ENCODE results near the gene SOX6. TPM values are rescaled to one million over a fixed set of nuclear protein-coding genes. Genes with fewer than 3 reads are reported as not detected.

SOX6 gene
- total and polyA plus RNA-seq, 2 donors (not counting 3 experiments of a cell fraction or from before 2014, with no cell fraction given), result 0.14 to 3.7 TPM

GRCh38 chr11:16216831-16217230 is 139.5 kb downstream of the SOX6 start:
- Histone ChIP-seq H3K79me2 (ENCODE audit: control insufficient read depth, insufficient read depth, low read length) (no peaks in the 10 kb centered on the region), H2AFZ (ENCODE audit: low read depth, low read length) (no peak overlapping the region), H3K27me3 (ENCODE audit: control insufficient read depth in 2 of 2, insufficient read depth in 2 of 2, low read length in 2 of 2) (no peaks in the 10 kb centered on the region), H3K36me3 (ENCODE audit: control insufficient read depth in 2 of 2, extremely low read depth in 1 of 2, insufficient read depth in 2 of 2, low read length in 2 of 2) (no peaks in the 10 kb centered on the region), H3K4me1 (ENCODE audit: control insufficient read depth, extremely low read depth, insufficient read depth, low read length) (no peaks in the 10 kb centered on the region), H3K9me1 (replicated peaks; ENCODE audit: control insufficient read depth, extremely low read depth, insufficient read depth, low read length) (no peaks in the 10 kb centered on the region), H4K20me1 (replicated peaks; ENCODE audit: control insufficient read depth, extremely low read depth, insufficient read depth, low read length) (no peaks in the 10 kb centered on the region), H3K4me3 (replicated peaks in 1 of 3; ENCODE audit: insufficient read depth in 1 of 3, low read depth in 1 of 3, low read length in 3 of 3) (no peak overlapping the region), H3K9ac (replicated peaks; ENCODE audit: extremely low read depth, insufficient read depth, low read length) (no peak overlapping the region), H3K27ac (ENCODE audit: insufficient read depth, low read depth, low read length) (no peak overlapping the region), H3K9me3 (replicated peaks; ENCODE audit: control insufficient read depth, insufficient read depth, low read length) (no peaks in the 10 kb centered on the region), H3K4me2 (ENCODE audit: insufficient read depth, low read length) (no peak overlapping the region)
- DNase-seq (ENCODE audit: low read depth, low spot score) (no peak), FAIRE-seq (no peak)
- POLR2A ChIA-PET, result no interaction called here
- TF ChIP-seq FOS (IDR thresholded peaks at IDR 0.05; ENCODE audit: borderline replicate concordance, insufficient read depth, low read length) (no peak), MYC (IDR thresholded peaks at IDR 0.05; ENCODE audit: low read depth, low read length) (no peak), GATA2 (IDR thresholded peaks at IDR 0.05; ENCODE audit: insufficient read depth, insufficient read length, low read depth, low read length) (no peak), POLR2A (IDR thresholded peaks at IDR 0.05; ENCODE audit: low read depth, low read length) (no peak)
- CTCF ChIA-PET, result no interaction called here
- no TSS peak for BruUV-seq (replicated peaks)
- dilution Hi-C loops (cut with MboI; ENCODE audit: extremely low pct_ligation_motif_present, low sequenced_read_pairs), result no loop called here
- intact Hi-C loops (cut with micrococcal nuclease), result no loop called here

DNA sequence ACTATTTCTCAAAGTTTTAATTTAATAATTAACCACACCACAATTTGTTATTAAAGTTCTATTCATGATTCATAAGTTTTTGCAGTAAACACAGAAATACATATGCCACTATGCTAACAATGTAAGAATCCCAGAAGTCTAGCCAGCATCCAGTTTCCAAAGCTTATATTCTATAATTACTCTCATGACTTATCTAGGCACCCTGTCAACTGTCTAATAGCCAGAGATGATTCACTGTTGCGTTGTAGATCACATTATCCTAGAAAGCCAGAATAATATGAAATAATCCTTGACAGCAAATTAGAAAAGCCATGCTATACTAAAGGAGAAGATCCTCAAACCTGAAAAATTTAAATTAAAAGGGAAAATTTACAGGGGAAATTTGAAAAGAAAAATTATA is 141.0 kb downstream of the SOX6 start:
- intact Hi-C loops (cut with micrococcal nuclease) (no loop called here), dilution Hi-C loops (cut with MboI; ENCODE audit: extremely low pct_ligation_motif_present, low sequenced_read_pairs) (no loop called here)
- H3K9me3 ChIP-seq (replicated peaks; ENCODE audit: control insufficient read depth, insufficient read depth, low read length), result no peaks in the 10 kb centered on the region
- no peak overlapping the region for H3K4me2 ChIP-seq (ENCODE audit: insufficient read depth, low read length)
- TF ChIP-seq CTCF (IDR thresholded peaks at IDR 0.05; ENCODE audit: extremely low read depth in 1 of 2, insufficient read depth in 1 of 2, low read depth in 1 of 2, low read length in 2 of 2) (no peak), POLR2A (IDR thresholded peaks at IDR 0.05; ENCODE audit: low read depth, low read length) (no peak), FOS (IDR thresholded peaks at IDR 0.05; ENCODE audit: borderline replicate concordance, insufficient read depth, low read length) (no peak), EZH2 (IDR thresholded peaks at IDR 0.05; ENCODE audit: borderline replicate concordance, low read depth, low read length, severe bottlenecking) (no peak), GATA2 (IDR thresholded peaks at IDR 0.05; ENCODE audit: insufficient read depth, insufficient read length, low read depth, low read length) (no peak), JUN (IDR thresholded peaks at IDR 0.05; ENCODE audit: borderline replicate concordance, insufficient read depth, insufficient read length, low read depth) (no peak), MYC (IDR thresholded peaks at IDR 0.05; ENCODE audit: low read depth, low read length) (no peak), MAX (IDR thresholded peaks at IDR 0.05; ENCODE audit: insufficient read depth, insufficient read length) (no peak), POLR2AphosphoS5 (IDR thresholded peaks at IDR 0.05; ENCODE audit: insufficient read depth, low read depth, low read length) (no peak)
- ChIA-PET POLR2A (no interaction called here), CTCF (interaction anchor here (1.1 kb wide), 1 partner anchor 8 kb away, joined by 3 read pairs; no protein-coding TSS in a partner anchor)
- no peaks in the 10 kb centered on the region for H3K36me3 ChIP-seq (ENCODE audit: control insufficient read depth in 2 of 2, extremely low read depth in 1 of 2, insufficient read depth in 2 of 2, low read length in 2 of 2)
- no peak overlapping the region for H3K27ac ChIP-seq (ENCODE audit: insufficient read depth, low read depth, low read length)
- BruUV-seq (replicated peaks), result no TSS peak
- no peaks in the 10 kb centered on the region for H3K4me1 ChIP-seq (ENCODE audit: control insufficient read depth, extremely low read depth, insufficient read depth, low read length)
- H3K27me3 ChIP-seq (ENCODE audit: control insufficient read depth in 2 of 2, insufficient read depth in 2 of 2, low read length in 2 of 2), result no peaks in the 10 kb centered on the region
- no peak for FAIRE-seq
- DNase-seq (ENCODE audit: low read depth, low spot score), result no peak
- no peak overlapping the region for H3K4me3 ChIP-seq (replicated peaks in 1 of 3; ENCODE audit: insufficient read depth in 1 of 3, low read depth in 1 of 3, low read length in 3 of 3)
- H3K79me2 ChIP-seq (ENCODE audit: control insufficient read depth, insufficient read depth, low read length), result no peaks in the 10 kb centered on the region
- H3K9me1 ChIP-seq (replicated peaks; ENCODE audit: control insufficient read depth, extremely low read depth, insufficient read depth, low read length), result no peaks in the 10 kb centered on the region
- H4K20me1 ChIP-seq (replicated peaks; ENCODE audit: control insufficient read depth, extremely low read depth, insufficient read depth, low read length), result no peaks in the 10 kb centered on the region
- H2AFZ ChIP-seq (ENCODE audit: low read depth, low read length), result no peak overlapping the region
- no peak overlapping the region for H3K9ac ChIP-seq (replicated peaks; ENCODE audit: extremely low read depth, insufficient read depth, low read length)
